GM10847 (cell line): ENCODE measurements around the gene KCNK6.

Experiments used
- POLR2A ChIP-seq: IDR thresholded peaks from 2 replicates; pipeline ENCODE4 v1.6.1; 2011; ENCODE audit not compliant: insufficient read length; ENCODE audit errors: extremely low read depth

The KCNK6 gene

DNA sequence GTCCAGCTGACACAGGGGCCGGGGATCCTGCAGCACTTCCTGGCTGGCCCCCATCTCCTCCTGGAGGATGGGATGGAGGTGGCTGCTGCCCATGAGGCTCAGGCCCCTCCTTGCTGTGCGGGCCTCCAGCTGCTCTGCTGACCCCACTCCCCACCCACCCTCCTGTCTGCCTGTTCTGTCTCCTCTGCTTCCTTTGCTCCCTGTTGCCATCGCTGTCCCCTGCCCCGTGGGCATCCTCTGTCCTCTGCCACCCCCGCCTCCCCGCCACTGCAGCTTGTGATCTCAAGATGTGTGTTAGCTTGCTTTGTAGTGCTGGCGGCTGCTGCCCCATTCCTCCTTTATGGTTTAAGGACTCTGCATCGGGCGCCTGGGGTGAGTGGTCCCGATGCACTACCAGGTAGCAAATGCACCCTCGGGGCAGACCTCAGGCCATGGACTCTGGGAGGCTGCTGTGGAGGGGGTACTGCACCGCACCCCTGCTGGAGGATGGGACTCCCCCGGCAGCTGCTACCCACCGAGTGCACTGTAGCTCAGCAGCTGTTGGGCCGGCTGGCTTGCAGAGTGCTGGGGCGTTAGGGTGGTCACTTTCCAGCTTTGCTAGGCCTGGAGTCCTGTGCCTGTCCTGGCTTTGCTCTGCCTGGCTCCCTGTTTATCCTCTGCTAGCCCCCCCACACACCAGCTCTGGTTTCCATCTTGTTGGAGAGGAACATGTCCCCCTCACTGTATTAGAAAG is 31.4 kb upstream of the KCNK6 start:
- TF ChIP-seq POLR2A = no peak

DNA sequence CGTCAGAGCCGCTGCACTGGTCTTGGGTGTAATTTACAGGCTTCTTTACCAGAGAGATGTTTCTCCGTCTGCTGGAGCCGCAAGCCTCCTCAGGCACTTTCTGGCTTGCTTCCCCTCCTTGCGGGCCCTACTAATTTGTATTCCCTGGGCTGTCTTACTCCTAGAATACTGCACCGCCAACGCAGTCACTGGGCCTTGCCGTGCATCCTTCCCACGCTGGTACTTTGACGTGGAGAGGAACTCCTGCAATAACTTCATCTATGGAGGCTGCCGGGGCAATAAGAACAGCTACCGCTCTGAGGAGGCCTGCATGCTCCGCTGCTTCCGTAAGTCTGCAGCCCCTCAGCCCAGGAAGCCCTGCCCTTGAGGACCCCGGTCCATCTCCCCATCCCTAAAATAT is 29.7 kb upstream of the KCNK6 start:
- TF ChIP-seq POLR2A = no peak

DNA sequence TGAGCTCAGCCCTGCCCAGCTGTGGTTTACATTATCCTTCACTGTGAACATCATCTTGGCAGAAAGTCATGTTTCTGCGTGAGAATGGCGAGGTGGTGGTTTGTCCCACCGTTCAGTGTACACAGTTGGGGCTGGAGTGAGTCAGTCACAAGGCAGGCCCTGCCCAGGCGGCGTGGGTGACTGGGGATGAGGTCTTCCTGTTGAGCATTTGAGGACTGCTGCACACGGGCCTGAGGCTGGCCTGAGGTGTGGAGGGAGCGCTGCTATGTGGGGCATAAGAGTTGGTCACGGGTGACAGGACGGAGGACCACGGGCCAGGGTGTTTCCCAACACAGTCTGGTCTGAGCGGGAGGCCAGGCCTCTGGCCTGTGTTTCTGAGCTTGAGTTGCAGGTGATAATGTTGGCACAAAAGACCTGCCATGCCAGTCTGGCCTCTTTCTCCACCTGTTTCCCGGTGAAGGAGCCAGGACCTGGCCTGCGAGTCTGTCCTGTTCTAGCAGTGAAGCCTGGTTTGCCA is 29.0 kb upstream of the KCNK6 start:
- no peak for TF ChIP-seq POLR2A

DNA sequence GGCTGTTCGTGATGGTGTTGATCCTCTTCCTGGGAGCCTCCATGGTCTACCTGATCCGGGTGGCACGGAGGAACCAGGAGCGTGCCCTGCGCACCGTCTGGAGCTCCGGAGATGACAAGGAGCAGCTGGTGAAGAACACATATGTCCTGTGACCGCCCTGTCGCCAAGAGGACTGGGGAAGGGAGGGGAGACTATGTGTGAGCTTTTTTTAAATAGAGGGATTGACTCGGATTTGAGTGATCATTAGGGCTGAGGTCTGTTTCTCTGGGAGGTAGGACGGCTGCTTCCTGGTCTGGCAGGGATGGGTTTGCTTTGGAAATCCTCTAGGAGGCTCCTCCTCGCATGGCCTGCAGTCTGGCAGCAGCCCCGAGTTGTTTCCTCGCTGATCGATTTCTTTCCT is 27.8 kb upstream of the KCNK6 start:
- TF ChIP-seq POLR2A = no peak

DNA sequence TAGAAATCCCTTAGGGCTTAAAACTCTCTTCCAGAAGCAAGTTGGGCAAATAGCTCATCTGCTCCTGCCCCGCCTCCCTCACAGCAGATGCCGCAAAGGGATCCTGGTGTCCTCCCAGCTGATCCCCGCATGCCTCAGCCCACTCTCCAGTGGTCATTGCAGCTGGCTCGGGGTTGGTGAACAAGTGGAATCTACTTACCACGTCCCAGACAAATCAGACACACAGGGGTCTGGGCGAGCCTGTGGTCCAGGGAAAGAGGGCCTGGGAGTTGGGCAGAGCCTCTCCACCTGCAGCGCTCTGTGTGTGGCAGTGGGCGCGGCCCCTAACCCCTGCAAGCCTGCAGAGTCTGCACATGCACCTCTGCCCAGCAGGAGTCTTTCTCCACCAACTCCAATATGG is 26.4 kb upstream of the KCNK6 start:
- no peak for TF ChIP-seq POLR2A

DNA sequence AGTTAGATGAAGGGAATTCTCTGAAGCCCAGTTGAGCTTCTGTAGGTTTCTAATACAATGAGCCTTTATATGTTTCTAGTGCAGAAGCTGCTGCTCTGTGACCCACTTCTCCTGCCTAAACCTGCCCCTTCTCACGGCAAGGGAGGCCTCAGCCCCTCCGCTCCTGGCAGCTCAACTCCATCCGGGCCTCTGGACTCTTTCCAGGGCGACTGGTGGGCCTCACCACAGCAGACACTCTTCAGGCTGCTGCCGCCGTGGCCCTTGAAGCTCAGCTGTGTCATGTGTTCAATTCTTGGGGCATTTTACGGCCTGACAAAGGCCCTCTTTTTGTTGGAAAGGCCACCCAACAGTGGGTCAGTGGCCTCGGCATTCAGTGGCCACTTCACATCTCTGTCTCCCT is 25.6 kb upstream of the KCNK6 start:
- no peak for TF ChIP-seq POLR2A

DNA sequence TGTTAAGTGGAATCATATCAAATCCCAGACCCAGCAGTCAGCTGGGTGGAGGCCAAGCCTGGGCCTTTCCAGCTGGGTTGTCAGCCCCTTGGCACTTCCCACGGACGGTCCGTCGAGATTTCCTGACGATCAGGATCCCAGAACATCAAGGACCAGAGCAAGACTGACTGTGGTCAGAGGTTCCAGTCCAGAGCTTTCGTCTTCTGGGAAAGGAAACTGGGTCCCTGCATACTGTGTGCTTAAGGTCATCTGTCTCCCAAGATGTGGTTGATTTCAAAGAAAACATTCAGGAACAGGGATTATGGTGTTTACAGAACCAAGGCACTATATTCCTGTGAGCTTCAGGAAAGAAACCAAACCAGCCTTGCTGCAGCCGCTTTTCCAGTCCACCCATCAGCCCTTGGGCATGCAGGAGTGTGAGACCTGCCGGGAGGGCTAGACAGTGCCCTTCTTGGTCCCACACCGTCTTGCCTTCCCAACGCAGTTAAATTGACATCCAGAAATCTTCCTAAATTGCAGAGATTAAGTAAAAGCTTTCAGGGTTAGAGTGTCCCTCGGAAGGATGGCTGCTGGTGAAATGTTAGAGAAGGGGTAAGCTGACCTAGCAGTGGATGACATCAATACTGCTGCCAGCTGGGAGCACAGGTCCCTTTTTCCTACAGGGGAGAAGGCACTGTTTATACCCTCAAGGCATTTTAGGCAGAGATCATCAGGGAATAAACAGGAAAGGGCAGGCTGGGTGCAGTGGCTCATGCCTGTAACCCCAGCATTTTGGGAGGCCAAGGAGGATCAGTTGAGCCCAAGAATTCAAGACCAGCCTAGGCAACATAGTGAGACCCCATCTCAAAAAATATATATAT is 20.6 kb upstream of the KCNK6 start:
- TF ChIP-seq POLR2A = no peak

DNA sequence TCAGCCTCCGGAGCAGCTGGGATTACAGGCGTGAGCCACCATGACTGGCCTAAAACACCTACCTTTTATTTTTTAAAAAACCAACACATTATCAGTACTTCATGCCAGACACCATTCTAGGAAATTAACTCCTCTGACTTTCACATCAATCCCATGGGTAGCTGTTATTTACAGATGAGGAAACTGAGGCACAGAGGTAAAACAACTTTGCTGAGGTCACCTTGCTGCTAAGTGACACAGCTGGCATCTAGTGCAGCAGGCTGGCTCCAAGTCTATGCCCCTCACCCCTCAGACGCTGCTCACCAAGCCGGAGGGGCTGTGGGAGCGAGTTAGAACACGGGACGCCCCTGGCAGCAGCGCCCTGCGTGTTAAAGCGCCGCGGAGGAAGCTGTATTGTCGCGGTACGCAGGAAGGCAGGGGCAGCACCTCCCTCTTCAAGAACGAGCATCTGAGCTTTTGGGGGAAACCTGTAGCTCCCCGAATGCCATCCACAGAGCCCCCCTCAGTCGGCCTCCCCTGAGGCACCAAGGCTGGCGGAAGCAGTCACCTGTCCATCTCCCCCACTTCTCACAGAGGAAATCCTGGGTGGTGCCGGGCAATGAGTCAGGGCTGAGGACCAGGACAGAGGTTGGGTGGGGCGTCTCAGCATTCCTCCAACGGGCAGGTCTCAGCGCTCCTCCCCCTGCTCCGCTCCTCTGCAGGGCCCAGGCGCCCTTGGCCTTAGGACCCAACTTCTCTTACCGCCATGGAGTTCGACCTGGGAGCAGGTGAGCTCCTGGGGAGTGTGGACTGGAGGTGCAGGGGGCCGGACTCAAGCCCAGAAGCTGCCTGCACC is 15.9 kb upstream of the KCNK6 start, which contains the start of gene C19orf33:
Gene C19orf33 (plus strand): TSS at position 735 of the 835 bp plus-strand sequence. CDS start 11 bp downstream, at position 746.
- TF ChIP-seq POLR2A = no peak

DNA sequence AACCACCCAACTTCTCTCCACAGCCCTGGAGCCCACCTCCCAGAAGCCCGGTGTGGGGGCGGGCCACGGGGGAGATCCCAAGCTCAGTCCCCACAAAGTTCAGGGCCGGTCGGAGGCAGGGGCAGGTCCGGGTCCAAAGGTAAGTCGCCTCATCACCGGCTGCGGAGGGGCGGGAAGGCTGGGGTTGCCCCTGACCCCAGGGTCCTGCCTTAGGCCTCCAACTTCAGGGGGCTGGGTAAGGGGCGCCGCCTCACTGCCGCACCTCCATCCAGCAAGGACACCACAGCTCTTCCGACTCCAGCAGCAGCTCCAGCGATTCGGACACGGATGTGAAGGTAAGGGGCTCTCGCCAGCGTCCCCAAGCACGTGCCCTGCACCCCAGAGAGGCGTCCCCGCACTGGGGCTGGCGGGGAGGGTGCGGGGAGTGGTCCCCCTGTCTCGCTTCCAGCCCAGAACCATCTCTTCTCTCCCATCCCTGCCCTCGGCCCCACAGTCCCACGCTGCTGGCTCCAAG is 15.2 kb upstream of the KCNK6 start:
- no peak for TF ChIP-seq POLR2A

DNA sequence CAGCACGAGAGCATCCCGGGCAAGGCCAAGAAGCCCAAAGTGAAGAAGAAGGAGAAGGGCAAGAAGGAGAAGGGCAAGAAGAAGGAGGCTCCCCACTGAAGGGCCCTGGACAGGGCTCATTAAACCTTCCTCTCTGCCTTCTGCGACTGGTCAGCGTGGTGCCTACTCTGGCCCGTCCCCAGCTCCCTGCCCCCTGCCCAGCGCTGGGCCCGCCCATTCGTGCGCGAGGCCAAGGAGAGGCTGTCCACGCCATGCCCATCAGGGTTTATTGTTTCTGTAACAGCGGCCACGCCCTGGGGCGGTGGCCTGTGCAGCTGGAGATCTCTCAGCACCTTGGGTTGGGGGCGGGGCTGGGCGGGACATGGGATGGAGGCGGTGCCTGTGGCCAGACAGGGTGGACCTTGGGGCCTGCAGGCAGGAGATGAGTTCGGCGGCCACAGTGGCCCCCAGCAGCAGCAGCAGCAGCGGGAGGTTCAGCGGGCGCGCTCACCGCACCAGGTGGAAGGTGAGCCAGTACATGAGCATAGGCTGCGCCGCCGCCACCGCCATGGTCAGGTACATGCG is 14.7 kb upstream of the KCNK6 start:
- no peak for TF ChIP-seq POLR2A

DNA sequence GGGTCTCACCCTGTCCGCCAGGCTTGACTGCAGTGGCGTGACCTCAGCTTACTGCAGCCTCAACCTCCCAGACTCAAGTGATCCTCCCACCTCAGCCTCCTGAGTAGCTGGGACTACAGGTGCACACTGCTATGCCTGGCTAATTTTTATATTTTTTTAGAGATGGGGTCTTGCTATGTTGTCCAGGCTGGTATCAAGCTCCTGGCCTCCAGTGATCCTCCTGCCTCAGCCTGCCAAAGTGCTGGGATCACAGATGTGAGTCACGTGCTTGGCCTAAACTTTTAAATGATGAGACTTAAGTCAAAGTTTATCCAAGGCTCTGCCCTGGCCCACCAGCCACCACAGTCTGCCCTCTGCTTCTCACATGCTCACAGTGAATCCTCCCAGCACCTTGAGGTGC is 13.4 kb upstream of the KCNK6 start:
- TF ChIP-seq POLR2A = no peak

DNA sequence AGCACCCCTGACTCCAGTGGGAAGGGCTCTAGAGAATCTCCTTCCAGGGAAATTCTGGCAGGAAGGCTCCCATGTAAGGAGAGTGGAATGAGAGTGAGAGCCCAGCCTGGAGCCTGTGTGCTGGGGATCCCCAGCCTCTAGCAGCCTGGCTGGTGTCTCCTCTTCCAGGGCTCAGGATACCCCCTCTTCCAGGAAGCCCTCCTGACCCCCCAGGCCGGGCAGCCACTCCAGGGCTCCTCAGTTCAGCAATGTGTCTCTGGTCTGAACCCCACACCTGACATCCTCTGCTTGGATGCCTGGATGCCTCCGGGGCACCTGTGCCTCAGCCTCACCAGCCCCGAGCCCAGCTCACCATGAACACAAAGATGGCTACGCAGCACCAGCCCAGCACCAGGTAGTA is 12.6 kb upstream of the KCNK6 start:
- no peak for TF ChIP-seq POLR2A

DNA sequence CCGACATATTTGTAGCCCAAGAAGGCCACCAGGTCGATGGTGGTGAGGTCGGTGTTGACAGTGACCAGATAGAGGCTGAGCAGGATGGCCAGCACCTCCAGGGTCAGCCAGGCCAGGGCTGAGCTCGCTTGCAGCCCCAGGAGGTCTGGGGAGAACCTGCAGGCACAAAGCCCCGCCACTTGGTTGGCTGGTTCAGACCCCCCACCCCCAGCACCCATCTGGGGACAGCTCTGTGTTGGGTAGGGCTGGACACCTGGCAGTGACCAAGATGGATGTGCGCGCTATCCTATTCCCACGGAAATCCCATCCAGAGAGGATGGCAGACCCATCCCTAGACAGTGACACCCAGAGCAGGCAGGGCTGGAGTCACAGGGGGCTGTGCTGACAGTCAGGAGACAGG is 12.0 kb upstream of the KCNK6 start:
- no peak for TF ChIP-seq POLR2A

DNA sequence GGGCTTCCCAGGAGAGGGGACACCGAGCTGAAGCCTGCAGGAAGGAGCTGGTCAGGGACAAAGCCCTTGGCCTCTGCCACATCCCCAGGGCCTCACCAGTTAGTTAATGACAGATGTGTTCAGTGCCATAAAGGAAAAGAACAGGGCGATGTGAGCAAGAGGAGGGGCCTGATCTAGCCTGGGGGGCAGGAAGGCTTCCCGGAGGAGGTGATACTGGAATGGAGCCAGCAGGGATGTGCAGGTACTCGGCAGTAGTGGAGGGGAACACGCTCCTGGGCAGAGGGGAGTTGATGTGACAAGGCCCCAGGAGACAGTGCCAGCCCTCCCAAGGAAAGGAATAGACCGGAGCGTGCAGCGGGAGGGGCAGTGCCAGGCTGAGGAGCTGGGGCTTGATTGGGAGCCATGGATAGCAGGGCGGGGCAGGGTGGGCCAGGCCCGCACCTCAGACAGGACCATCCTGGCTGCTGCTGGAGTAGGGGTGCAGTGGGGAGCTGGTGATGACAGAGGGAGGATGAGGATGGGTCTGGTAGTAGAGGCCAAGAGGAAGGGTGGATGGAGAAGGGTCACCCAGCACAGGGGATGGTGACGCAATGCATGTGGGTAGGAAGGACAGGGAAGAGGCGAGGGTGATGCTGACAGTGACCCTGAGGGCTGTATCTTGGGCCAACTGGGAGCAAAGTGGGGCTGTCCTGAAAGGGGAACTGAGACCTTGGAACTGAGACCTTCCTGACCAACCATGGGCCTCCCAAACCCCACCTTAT is 11.5 kb upstream of the KCNK6 start:
- TF ChIP-seq POLR2A = no peak
